NCI-H2227 (cell line): ENCODE measurements around the gene CEP57L1.
"Not testable (repeated sequence)": the region's sequence is repeated elsewhere in the genome, so short reads cannot be mapped to it uniquely, and the experiment has no call there.

ENCODE experiments used
- DNase-seq: peaks from one replicate; lab custom pipeline; 2025; ENCODE audit not compliant: unreplicated experiment; lab: John Stamatoyannopoulos, UW

CEP57L1 gene

DNA sequence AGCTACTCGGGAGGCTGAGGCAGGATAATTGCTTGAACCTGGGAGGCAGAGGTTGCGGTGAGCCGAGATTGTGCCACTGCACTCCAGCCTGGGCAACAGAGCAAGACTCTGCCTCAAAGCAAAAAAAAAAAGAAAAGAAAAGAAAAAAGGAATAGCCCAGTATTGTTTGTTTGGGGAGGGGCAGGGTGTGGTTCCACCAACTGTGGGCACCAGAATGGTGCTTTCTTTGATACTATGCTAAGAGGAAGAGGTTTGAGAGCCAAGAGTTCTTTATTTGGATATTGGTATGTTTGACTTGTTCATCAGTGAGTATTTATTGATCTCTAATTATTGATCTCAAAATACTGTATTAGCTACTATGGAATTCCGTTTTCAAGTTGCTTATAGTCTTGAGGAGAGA lies 72.3 kb downstream of the CEP57L1 start:
- DNase-seq: no peak

DNA sequence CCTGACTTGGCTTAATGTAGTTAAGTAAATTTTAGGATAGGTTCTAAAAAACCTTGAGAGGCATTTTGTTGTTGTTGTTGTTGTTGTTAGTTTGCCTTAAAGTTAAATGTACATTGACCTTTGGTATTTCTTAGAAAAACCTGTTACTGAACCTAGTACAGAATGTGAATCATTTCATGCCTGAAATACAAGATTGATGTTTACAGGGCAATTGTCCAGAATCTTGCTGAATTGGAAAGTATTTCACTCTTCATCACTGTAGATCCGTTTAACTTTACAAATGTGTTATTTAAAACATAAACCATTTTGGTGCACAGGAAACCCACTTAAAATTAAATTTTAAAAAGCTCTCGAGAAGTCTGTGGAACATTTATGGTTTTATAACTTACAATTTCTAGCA lies 75.0 kb downstream of the CEP57L1 start:
- no peak for DNase-seq

DNA sequence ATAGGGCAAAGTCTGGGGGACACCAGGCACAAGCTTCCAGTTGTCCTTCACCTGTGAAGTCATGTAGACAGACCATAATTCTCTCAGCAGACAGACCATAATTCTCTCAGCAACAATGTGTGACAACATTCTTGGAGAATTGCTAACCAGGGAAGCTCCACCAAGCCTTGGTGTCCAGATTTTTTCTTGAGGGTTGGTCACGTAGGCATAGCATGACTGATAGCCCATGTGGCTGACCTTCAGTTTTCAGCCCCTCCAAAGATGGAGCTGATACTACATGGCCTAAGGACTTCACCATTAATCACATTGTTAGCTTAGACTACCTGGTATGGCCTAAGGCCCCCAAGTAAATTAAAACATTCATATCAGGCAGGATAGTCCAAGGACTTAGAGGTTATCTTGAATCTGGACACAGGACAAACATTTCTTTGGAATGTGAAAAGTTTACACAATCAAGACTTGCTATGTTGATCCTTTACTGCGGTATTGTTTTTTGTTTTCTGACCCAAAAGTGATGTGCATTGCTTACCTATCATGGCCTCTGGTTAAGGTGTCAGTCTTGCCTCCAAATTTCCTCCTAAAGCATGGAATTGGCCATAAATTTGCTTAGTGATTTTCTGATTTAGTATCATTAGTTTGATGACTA lies 76.9 kb downstream of the CEP57L1 start:
- DNase-seq: no peak

DNA sequence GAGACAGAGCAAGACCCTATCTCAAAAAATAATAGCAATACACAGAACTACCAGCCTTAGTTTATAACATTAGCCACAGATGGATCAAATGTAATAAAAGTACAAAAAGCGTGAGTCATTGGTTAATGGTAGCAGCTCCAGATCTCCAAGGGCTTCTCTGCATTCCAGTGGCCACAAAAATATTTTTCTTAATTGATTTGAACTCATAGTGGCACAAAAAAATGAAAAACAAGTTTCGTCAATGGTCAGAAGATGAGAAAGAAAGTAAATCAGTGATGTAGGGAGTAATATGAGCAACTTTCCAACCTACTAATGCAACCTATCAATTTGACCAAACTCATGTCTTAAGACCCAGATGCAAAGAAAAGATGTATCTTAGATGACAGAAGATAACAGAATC lies 79.6 kb downstream of the CEP57L1 start:
- no peak for DNase-seq

DNA sequence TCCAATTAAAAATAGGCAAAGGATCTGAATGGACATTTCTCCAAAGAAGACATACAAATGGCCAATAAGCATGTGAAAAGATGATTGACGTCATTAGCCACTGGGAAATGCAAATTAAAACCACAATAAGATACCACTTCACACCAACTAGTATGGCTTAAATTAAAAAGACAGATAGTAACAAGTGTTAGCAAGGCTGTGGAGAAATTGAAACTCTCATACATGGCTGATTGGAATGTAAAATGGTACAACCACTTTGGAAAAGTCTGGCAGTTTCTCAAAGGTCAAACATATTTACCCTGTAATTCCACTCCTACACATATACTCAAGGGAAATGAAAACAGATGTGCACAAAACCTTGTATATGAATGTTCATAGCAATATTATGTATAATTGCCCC lies 83.6 kb downstream of the CEP57L1 start:
- no peak for DNase-seq

DNA sequence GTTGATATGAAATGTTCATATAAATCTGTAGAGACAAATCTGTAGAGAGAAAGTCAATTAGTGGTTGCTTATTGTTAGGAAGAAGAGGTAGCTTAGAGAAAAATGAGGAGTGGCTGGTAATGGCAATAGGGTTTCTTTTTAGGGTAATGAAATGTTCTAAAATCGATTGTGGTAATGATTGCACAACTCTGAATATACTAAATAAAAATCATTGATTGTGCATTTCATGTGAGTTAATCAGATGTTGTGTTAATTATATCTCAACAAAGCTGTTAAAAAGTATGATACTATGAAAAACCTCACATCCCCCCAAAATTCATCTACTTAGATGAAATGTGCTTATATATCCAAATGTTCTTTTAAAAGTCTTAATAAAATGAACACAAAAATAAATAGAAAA lies 84.2 kb downstream of the CEP57L1 start:
- no peak for DNase-seq

DNA sequence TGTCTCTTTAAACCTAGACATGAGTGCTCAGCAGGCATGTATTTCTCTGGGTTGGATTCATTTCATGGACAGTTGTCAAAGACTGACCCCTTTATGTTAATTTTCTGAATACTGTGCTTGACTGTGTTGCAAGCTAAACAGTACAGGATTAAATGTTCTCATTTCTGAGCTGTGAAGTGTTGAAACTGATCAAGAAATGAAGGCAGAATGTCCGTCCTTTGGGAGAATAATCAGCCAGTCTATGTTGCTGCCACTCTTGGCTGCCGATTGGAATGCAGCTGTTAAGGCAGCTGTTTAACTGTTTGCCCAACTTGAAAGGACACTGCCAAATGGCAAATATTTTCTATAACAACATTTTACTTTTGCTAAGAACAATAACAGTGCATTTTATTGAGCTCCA lies 87.3 kb downstream of the CEP57L1 start:
- no peak for DNase-seq

DNA sequence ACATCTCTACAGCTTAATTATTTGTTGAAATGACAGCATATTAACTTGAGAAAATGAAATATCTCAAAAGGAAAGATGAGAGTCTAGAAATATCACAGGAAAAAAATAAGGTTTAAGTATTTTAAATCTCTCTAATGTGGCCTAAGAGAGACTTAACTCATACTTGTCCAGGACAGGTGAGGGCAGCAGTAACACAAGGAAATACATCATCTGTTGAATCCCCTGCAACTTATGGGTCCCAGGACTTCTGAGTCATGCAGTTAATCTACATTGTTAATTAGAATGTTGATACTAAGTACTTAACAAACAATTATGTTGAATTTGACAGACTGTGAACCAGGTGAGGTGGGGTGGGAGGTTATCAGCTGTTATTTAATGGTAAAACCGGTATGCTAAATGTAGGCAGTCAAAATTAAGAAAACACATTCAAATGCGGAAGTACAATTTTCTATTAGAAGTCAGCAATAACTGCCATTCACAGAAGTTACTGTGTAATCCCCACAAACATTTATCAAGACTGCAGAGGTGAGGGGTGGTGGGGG lies 87.9 kb downstream of the CEP57L1 start:
- no peak for DNase-seq

DNA sequence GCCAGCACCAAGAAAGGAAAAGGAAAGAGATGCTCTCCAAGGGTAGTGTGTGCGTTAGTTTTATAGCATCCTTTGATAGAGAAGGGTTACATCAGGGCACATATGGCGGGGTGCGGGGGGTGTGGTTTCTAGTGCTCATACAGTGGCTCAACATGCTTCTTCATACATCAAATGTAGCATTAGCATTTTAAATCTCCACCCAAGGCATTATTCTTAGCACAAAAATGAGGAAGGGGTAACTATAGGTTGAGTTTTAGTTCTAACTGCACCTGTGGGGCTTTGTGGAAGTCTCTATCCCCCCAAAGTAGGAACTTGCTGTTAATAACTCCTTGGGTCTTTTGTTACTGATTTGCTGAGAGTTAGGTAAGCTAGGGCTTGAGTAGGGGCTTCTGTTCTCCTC lies 89.3 kb downstream of the CEP57L1 start:
- DNase-seq: no peak

DNA sequence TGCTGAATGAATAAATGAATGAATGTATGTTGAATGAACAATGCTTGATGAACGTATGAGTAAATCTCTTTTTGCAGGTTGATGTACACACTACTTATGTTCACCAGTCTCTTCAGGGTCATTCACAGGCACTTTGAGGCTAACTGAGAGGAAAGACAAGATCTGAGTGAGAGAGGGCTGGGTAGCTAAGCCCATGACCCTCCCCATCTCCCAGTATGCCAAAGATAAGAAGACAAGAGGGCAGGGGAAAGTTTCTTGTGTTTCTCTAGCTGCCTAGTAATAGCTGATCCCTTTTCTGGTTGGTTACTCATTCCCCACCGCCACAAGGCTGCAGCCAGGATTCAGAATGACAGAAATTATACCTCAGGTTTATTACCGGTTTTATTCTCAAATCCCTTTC lies 90.7 kb downstream of the CEP57L1 start:
- DNase-seq: no peak

DNA sequence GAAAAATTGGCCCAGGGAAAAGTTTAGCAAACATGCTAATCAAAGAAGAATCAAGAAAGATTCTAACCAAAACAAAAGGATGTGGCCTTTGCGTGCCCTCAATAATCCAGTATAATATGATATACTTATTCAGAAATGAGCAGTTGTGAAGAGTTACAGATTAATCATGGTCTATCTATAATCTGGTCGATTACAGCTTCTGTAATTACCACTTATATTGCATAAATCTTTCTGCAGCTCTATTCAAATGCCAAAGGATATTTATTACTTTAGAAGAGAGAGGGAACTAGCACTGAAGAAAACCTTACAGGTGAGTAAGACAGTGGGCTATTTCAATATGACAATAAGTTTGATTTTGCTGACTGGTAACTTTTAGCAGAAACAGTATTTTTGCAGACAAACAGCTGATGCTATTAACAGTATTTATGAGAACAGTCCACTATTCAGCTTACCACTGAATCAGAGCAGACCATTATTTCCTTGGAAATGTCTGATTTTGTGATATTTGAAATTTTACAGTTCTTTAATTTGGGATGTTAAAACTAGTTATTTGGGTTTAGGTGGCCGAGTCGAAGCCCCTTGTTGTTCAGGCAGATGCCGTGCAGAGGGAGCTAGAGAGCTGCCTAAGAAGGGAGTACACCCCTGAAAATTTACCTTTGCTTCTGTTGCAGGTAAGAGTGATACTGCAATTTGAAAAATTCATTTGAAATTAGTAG lies 92.2 kb downstream of the CEP57L1 start:
- DNase-seq: peak; percentile 31

DNA sequence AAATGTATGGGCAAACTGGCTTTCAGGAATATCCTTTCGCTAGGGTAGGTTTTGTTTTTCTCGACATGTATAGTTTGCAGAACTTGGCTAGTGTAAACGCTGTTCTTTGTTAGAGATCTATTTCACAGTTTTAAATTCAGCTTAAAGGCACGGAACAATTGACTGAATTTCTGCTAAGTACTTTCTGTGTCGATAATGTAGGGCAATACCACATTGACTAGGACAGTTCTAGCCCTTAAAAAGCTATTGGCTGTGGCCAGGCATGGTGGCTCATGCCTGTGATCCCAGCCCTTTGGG lies 92.8 kb downstream of the CEP57L1 start:
- no peak for DNase-seq

DNA sequence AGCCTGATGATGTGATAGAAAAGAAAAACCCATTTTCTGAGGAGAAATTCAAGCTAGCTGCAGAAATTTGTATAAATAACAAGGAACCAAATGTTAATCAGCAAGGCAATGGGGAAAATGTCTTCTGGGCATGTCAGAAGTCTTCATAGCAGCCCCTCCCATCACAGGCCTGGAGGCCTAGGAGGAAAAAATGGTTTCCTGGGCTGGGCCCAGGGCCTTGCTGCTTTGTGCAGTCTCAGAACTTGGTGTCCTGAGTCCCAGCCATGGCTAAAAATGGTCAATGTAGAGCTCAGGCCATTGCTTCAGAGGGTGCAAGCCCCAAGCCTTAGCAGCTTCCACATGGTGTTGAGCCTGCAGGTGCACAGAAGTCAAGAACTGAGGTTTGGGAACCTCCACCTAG lies 96.1 kb downstream of the CEP57L1 start:
- not testable (repeated sequence) for DNase-seq

DNA sequence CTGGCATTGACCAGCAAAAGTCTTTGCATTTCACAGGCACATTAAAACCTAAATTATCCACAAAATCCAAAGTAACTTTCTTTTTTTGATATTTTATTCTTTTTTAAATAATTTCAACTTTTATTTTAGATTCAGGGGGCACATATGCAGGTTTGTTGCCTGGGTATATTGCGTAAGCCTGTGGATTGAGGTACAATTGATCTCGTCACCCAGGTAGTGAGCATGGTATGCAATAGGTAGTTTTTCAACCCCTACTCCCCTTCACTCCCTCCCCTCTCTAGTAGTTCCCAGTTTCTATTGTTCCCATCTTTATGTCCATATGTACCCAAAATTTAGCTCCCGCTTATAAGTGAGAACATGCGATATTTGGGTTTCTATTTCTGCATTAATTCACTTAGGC lies 97.6 kb downstream of the CEP57L1 start:
- DNase-seq: no peak

DNA sequence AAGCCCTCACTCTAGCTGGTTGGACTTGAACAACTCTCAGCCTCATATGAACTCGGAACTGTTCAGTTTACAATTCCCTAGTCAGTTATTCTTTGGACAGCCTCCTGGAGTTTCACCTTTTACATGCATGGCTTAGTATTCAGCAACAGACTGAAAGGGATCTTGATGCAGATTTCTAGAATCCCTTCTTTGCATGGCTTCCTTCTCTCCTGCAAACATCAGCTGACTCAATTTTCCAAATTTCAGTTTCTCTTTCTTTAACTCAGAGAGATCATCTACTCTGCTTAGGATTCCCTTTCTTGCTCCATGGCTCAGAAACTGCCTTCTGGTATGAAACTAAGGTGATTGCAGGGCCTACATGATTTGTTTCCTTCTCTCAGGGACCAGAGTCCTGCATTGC lies 99.6 kb downstream of the CEP57L1 start:
- DNase-seq: no peak

DNA sequence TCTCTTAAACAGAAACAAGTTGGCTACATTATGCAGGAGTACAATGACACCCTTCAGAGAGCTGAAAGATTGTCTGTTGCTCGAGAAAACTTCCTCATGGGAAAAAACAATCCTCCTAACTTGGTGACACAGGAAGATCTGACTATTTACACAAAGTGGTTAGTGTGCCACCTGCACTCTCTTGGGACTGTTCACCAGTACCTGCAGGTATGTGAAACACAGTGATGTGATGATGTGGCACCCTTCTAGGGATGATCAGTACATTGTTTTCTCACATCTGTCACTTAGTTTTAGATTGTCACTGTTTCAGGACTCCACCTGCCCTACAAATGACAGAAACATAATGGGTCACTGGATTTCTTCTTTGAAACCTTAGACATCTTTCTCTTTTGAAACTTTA lies 101.8 kb downstream of the CEP57L1 start:
- DNase-seq: no peak

DNA sequence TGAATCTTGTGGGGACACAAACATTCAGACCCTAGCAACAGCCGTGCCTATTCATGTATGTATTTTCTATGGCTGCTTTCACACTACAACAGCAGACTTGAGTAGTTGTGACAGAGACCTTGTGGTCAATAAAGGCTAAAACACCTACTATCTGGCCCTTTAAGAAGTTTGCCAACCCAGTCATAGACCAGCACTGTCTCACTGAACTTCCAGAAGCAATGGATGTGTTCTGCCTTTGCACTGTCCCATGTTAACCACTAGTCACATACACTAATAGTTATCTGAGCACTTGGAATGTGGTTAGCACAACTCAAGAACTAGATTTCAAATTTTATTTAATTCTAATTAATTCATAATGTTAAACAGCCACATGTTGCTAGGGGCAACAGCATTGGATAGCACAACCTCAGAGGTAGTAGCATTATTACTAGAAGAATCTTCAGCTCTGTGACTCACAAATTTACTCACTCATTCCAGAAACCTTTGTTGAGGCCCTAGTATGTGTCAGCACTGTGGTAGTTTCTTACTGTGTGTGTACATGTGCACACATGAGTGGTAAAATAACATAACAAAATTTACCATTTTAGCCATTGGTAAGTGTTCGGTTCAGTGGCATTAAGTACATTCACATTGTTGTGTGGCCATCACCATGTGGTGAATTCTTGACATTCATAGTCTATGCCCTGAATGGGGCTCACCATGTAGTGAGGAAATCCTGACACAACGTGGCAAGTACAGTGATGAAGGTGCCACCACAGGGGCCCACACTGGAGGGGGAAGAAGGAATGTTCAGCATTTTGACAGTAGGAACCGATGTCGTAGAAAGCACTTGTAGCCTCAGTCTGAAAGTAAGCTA lies 107.3 kb downstream of the CEP57L1 start:
- no peak for DNase-seq

DNA sequence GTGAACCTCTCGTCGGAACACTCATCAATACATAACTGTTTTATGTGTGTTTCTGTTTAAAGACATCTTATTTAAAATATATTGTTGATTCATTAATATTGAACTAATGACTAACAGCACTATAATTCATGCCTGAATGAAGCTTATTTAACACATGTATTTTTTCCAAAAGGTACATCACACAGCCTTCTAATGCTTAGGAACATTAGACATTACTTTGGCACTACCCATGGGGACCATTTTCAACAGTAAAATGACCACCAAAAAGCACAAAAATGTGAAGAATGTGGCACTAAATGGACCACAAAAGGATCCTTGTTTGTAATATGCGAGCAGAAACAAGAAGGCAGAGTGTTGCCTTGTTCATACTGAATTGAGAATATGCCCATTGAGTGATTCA lies 109.2 kb downstream of the CEP57L1 start:
- DNase-seq: no peak

DNA sequence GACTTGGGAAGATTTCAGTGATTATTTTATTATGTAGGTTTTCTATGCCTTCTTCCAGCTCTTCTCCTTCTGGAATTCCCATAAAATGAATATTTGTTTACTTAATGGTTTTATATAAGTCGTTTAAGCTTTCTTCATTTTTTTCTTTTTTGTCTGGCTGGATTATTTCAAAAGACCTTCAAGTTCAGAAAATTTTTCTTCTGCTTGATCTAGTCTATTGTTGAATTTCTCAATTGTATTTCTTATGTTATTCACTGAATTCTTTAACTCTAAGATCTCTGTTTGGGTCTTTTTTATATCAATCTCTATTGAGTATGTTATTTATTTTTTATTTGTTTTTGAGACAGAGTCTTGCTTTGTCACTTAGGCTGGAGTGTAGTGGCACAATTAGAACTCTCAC lies 117.4 kb downstream of the CEP57L1 start:
- no peak for DNase-seq
